SKM-1 (cell line): ENCODE data around the gene TMEM240.
"Not testable (repeated sequence)": the region's sequence is repeated elsewhere in the genome, so short reads cannot be mapped to it uniquely, and the experiment has no call there.

ENCODE experiments used
- DNase-seq: peaks from one replicate; lab custom pipeline; 2025; ENCODE audit not compliant: unreplicated experiment; lab: John Stamatoyannopoulos, UW

Gene TMEM240

DNA sequence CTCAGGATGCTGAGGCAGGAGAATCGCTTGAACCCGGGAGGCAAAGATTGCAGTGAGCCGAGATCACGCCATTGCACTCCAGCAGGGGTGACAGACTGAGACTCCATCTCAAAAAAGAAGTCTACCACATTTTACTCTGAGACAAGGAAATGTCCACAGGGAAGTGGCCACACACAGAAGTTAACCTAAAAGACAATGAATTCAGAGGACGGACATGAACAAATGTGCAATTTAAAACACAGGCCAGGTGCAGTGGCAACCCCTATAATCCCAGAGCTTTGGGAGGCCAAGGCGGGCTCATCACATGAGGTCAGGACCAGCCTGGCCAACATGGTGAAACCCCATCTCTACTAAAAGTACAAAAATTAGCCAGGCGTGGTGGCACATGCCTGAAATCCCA, 17.3 kb upstream of the TMEM240 start:
- not testable (repeated sequence) for DNase-seq

DNA sequence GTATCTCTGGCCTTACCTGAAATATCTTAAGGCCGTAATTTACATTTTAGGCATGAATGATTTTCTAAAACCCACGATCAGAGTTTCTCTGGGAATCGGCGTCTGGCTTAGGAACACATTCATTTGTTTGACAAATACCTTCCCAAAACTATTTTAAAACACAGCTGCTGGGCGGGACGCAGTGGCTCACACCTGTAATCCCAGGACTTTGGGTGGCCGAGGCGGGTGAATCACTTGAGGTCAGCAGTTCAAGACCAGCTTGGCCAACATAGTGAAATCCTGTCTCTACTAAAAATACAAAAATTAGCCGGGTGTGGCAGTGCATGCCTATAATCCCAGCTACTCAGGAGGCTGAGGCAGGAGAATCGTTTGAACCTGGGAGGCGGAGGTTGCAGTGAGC, 16.5 kb upstream of the TMEM240 start:
- DNase-seq, result not testable (repeated sequence)

DNA sequence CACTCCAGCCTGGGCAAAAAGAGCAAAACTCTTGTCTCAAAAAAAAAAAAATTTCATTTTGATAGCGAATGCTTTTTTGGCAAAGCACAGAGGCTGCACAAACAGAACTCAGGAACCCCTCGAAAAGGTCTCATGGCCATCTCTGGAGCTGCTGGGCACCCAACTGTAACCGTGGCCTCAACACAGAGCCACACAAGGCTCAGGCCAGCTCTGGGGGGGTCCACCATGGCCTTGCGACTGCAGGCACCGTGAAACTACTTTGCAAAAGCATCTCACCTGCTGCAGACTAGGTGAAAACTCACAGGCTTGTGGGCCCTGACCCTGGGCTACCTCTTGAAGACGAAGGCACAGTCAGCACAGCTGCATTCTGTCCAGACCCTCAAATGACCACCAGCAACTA, 16.1 kb upstream of the TMEM240 start:
- DNase-seq, result no peak

DNA sequence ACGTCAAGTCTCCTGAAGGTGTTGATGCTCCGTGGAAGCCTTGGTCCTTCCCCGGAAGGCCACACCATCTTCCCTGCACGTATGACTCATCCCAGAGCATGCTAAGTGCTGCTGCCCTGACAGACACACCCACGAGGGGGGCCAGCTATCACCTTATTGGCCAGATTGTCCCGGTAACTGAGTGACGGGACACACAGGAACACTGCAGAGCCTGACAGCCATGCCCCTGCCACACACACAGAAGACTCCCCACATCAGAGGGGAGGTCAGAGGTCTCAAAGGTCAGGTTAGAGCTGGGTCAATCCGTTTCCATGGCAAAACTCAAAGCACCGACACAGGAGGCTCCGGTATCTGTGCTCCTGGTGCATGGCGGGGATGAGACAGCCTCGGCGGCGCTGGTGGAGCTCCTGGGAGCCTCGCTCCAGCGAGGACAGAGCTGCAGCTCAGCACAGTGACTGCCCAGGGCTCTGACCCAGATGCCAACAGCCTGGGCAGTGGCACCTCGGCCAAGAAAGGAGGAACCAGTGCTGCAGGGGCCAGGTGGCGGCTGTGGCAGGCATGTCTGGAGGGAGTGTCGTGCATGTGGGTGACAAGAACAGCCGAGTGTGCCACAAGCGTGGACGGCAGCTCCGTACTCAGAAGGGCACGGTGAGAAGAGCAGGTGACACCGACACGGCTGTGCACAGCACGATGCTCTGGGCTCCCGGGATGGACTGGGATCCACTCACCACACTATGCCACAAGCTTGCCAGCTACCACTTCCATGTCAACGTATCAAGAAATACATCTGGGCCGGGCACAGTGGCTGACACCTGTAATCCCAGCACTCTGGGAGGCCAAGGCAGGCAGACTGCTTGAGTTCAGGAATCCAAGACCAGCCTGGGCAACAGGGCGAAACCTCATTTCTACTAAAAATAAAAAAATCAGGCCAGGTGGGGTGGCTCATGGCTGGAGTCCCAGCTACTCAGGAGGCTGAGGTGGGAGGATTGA, 14.8 kb upstream of the TMEM240 start:
- no peak for DNase-seq

DNA sequence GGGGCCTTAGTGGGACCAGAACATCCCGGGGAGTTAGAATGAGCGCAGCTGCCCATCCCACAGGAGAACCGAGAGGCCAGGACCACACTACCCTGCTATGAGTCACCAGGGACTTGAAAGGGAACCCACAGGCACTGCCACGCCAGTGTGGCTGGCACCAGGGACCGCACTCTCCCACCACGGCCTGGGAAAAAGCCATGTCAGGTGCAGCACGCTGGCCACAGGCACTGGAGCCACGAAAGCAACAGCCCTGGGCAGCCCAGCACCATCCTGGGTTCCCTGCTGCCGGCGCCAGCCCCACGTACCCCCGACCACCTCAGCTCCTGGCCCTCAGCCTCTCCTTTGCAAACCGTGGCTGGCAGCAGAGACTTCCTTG, 14.1 kb upstream of the TMEM240 start:
- no peak for DNase-seq

DNA sequence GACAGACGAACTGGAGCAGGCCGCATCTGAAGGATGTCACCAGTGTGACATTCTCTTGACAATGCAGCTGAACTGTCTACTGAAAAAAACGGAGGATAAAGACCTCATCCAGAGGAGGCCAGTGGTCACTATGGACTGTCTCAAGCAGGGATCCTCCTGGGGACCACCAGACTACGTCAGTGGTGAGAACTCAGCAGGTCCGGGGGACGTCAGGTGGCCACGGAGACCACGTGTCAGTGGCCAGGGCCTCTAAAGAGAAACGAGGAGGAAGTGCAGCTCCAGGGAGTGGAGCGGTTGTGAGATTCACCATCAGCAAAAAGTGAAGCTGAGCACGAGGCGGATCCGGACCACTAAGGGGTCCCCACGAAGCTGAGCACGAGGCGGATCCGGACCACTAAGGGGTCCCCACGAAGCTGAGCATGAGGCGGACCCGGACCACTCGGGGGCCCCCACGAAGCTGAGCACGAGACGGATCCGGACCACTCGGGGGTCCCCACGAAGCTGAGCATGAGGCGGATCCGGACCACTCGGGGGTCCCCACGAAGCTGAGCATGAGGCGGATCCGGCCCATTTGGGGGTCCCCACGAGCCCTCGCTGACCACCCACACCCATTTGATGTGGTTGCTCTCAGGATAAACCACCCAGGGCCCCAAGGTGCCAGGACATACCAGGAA, 13.5 kb upstream of the TMEM240 start:
- DNase-seq, result no peak

DNA sequence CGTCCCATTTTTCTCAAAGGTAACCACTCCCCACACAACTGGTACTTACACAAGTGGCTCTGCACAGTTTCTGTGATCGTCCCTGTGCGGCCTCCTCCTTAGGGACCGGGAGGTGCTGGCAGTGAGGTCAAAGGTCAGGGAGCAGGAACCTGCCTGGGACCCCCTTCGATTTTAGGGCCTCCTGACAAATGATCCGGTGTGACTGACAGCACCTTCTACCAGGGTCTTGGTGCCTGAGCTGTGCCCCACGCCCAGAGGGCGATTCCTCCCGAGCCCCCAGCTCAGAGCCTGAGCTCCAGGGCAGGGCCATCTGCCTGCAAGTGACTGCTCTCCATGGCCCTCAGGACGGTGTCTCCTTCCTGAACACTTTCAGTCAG, 11.8 kb upstream of the TMEM240 start:
- DNase-seq, result no peak

DNA sequence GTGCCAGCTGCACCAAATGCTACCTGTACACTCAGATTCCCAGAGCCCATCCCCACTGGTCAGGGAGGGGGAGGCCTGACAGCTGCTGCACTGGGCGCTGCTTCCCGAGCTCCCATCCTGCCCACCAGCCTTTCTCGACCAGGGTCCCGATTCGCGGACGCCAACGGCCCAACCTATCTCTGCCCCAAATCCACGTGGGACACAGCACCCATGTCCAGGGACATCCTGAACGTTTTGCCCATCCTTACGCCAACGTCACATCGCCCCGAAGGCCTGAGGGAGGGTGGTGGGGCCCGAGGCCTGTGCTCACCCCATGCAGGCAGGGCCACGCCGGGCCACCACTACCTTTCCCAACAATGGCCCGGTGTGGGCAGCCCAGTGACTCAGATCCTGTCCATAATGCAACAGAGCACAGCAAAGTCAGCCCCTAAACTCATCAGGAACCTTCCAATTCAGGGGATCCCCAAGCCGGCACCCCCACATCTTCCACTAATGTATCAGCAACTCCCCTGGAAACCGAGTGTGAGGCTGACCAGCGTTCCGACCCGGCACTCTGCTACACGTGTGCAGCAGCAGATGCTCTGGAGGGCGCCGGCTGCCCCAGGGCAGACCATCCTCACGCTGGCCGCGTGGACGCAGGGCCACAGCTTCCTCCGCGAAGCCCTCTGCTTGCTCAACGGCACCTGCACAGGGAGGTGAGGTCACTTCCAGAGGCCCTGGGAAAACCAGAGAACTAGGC, 11.3 kb upstream of the TMEM240 start:
- no peak for DNase-seq

DNA sequence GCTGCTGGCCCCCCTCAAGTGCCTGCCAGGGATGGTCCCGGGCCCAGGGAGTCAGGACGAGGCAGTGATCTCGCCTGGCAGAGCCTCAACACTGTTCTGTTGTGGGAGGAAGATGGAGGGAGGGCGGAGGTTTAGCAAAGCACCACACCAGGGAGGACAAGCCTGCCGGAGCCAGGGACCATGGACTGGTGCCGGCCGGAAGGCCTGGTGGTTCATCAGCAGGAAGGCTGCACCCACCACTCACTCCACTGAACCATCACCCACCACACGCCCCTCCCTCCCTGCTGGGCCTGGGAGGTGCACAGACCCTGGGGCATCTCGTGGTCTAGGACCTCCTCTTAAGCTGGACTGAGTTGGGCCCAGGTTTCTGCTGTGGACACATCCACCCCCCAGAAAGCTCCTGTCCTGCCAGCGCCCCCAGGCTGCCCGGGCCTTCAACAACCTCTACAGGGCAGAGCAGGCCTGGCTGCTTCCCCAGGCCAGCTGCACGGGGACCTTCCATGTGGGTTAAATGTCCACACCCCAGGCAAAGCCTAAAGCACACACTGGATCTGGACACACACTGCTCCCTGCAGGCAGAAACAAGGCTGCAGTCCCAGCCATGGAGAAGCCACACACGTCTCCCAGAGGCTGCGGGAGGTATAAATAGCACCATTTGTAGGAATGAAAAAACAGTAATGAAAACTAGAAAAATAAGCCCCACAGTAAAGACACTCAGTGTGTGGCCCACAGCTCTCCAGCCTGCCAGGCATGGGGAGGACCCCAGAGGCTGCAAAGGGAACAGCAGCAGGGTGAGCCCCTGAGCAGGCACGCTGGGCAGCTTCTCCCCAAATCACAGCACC, 10.4 kb upstream of the TMEM240 start:
- DNase-seq, result no peak

DNA sequence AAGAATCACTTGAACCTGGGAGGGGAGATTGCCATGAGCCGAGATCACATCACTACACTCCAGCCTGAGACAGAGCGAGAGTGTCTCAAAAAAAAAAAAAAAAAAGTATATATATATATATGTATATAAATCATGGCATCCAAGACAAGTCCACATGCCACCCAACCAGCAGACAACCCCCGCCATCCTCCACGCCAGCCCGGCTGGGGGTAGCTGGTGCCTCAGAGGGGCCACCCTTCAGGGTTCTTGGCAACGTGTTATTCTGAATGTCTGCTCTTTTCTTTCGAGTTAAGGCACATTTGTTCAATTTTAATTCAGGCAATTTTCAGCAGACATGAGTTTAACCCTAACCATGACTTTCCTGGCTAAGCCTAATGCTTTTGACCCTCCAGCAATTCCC, 9.7 kb upstream of the TMEM240 start:
- DNase-seq, result no peak

DNA sequence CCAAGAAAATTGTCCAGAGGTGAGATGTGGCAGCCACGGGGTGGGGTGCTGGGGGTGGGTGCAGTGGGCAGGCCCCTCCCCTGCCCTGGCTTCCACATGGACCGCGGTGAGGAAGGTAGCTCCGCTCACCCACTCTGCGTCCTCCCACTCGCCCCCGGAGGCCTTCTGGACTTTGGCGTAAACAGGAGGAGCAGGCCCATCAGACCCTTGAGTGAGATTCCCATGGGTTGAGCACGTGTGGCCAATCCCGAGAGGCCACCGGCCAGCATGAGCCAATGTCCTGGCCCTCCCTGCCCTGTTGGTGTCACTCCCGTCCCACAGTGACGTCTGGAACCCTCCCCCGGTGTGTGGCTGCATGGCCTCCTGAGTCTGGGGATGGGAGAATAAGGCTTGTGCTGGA, 8.2 kb upstream of the TMEM240 start:
- DNase-seq, result no peak

DNA sequence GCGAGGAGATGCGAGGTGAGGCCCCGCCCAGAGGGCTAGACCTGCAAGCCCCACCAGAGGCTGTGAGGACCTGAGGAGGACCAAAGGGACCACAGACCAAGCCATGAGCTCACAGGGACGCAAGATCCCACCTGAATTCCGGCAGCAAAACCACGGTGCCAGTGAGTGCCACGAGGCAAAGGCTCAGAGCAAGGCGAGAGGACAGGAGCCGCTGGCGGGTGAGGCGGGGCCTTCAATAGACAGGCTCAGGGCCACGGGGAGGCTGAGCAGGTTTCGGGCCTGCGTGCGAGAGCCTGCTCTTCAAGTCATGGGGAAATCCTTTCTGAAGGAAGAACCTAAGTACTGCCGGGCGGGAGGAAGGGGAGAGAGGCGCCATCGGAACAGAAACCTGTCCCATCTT, 7.1 kb upstream of the TMEM240 start:
- DNase-seq, result no peak

DNA sequence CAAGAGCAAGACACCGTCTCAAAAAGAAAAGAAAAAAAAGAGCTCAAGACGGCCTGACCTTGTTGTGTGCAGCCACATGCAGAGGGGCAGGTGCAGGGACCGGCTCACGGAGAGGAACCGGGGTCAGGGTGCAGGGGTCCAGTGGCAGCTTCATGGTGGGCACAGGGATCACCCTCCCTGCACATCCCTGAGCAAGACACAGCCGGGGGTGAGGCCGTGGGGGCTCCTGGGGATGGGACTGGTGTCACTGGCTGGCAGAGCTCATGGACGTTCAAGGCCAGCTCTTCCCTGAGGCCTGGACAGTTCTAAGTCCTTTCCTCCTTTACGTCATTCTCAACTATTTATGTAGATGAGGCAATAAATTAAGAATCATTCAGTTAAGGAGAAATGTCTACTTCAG, 6.6 kb upstream of the TMEM240 start:
- no peak for DNase-seq

DNA sequence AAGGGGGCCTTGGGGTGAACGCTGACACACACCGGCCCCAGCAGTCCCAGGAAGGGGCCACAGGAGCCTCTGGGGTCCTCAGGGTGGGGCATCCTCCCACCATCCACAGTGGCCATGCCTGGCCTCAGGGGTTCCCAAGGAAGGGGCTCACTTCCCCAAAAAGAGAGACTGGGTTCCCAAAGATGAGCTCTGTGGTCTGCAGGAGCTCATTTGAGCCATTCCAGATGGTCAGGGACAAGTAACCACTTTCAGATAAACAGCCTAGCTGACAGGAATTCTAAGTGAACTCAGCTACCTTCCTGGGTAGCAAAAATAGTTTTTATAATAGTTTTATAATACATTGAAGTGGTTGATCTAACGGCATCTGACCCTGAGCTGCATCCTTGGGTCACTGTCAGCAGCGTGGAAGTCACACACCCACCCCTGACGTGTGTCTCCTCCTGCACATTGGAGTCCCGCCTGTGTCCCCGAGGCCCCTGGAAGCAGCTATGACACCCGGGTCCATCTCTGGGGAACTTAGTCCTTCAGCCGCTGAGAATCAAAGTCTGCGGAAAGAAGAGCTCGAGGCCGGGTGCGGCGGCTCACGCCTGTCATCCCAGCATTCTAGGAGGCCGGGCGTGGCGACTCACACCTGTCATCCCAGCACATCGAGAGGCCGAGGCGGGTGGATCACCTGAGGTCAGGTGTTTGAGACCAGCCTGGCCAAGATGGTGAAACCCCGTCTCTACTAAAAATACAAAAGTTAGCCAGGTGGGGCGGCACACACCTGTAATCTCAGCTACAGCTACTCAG, 5.7 kb upstream of the TMEM240 start:
- no peak for DNase-seq

DNA sequence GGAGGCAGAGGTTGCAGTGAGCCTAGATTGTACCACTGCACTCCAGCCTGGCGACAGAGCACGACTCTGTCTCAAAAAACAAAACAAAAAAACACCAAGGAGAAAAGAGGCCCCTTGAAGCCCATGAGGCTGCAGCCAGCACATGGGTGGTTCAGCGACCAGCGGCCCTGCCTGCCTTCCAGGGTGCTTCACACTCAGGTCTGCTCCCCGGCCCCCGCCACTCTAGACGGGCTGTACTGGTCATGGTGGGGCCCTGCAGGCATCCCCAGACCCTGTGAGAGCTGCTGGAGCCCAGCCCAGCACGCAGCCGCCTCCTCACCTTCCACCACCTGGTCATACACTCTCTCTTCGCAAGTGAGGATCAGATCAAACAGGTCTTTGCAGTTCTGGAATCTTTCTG, 4.1 kb upstream of the TMEM240 start:
- no peak for DNase-seq

DNA sequence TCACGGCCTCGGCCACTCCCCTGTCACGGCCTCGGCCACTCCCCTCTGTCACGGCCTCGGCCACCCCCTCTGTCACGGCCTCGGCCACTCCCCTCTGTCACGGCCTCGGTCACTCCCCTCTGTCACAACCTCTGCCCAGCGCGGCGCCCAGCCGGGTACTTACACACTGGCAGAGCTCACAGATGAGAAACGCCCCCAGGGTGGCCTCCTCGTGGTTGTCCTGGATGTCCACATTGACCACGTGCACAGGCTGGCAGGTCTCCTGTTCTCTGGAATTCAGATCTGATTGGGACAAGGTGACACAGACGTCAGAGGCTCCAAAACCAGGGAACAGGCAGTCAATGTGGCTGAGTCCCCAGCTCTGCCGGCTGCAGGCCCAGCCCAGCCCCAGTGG, 3.3 kb upstream of the TMEM240 start:
- DNase-seq, result no peak

DNA sequence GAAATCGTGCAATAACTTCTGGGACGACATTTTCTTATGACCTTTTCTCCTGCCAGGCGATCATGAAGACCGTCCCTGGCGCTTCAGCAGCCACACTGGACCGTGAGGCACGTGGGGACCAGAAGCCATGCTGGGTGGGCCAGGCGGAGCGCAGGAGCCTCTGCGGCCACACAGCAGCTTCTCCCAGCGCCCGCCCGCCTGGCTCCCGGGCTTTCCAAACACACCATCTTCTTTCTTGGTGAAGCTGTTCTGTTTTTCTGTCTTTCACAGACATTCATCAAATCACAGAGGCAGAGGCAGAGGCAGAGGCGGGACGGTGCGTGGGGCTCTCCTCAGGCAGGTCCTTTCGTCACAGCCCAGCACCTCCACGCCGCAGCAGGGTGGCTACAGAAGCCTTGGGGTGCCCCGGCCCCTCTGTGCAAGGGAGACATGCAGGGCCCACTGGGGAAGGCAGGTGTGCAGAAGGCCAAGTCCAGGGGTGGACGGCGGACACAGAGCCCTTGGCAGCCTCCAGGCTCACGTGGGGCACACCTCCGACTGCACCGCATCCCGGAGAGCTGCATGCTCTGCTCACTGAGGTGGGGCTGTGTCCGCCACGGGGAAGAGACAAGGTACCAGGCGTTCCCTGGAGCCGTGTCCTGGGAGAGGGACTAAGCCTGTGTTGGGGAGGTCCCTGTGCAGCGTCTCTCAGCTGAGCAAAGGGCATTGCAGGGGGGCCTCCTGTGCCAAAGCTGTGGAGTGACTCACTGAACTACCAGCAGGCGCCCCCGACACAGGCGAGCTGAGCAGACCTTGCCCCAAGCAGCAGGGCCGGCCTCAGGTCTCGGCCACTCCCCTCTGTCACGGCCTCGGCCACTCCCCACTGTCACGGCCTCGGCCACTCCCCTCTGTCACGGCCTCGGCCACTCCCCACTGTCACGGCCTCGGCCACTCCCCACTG, 2.6 kb upstream of the TMEM240 start:
- no peak for DNase-seq

DNA sequence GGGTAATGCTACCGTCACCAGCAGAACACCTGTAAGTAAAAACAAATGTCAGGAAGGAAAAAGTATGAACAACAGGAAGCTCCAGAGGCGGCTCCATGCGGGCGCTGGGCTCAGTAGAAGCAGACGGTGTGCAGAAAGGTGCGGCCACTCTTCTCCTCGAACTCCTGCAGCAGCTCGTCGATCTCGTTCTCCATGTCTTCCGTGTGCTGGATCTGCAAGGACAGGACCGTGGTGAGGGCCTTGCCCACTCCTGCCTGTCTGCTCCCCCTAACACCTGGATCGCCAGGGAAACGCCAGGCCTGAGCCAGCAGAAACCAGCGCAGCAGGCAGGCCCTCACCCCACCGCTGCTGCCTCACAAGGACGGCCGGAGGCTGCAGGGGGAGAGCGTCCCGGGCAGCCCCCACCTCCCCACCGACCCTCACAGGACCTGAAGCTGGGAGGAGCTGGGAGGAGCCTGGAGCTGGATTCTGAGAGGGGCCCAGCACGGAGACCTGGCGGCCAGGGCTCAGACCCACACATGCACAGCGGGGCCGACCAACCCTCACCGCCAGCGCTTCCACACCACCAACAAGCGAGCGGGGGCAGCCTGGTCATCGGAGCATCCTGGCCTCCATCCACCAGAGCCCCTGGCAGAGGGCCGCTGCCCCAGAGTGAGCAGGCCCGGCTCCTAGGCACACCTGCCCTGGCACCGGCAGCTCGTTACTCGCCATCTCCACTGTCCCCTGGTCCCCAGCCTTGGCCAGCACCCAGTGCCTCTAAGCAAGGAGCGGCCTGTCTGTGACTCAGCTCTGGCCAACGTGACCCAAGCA, 1.7 kb upstream of the TMEM240 start:
- DNase-seq, result no peak
